Measurements from ENCODE around the gene MYO6.

MYO6 gene

GRCh38 chr6:75751443-75751842, 2.4 kb downstream of the MYO6 start:
- Mint-ChIP-seq H3K36me3 (ENCODE audit: low read depth) (no peaks in the 10 kb centered on the region), H3K9me3 (no peaks in the 10 kb centered on the region), H3K27me3 (peaks cover 82% of the 10 kb centered on the region), H3K4me3 (no peak overlapping the region), H3K27ac (no peak overlapping the region), H3K4me1 (ENCODE audit: low read depth) (peaks cover 24% of the 10 kb centered on the region)
- intact Hi-C loops (cut with micrococcal nuclease): no loop called here

- Mint-ChIP-seq H3K27me3 (peaks cover 78% of the 10 kb centered on the region), H3K36me3 (ENCODE audit: low read depth) (no peaks in the 10 kb centered on the region), H3K4me3 (no peak overlapping the region), H3K27ac (no peak overlapping the region), H3K4me1 (ENCODE audit: low read depth) (peaks cover 22% of the 10 kb centered on the region), H3K9me3 (no peaks in the 10 kb centered on the region)
- intact Hi-C loops (cut with micrococcal nuclease): no loop called here
Measured at GRCh38 chr6:75752365-75752764, 3.3 kb downstream of the MYO6 start.

GRCh38 chr6:75755704-75756103, 6.7 kb downstream of the MYO6 start:
- Mint-ChIP-seq H3K27ac (no peak overlapping the region), H3K27me3 (peaks cover 73% of the 10 kb centered on the region), H3K9me3 (no peaks in the 10 kb centered on the region), H3K36me3 (ENCODE audit: low read depth) (no peaks in the 10 kb centered on the region), H3K4me3 (no peak overlapping the region), H3K4me1 (ENCODE audit: low read depth) (no peaks in the 10 kb centered on the region)
- intact Hi-C loops (cut with micrococcal nuclease): no loop called here

DNA sequence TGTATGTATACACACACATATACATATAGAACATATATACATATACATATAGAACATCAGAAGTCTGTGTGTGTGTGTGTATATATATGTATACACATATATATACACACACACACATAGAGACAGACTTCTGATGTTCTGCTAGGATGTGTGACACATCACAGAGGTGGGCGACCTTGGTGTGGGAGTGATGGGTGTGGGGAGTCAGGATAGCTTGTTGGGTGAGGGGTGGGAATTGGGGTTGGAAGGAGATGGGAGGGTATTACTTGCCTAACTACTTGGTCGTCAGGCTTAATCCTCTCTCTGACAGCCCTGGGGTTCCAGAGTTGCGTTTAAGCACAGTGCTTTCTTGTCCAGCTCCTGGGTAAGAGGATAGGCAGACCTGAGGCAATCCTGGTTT, 8.3 kb downstream of the MYO6 start:
- no peak overlapping the region for H3K27ac Mint-ChIP-seq
- H3K27me3 Mint-ChIP-seq: peaks cover 71% of the 10 kb centered on the region
- no peaks in the 10 kb centered on the region for H3K9me3 Mint-ChIP-seq
- intact Hi-C loops (cut with micrococcal nuclease): no loop called here
- H3K4me3 Mint-ChIP-seq: no peak overlapping the region
- no peaks in the 10 kb centered on the region for H3K4me1 Mint-ChIP-seq (ENCODE audit: low read depth)
- no peaks in the 10 kb centered on the region for H3K36me3 Mint-ChIP-seq (ENCODE audit: low read depth)

DNA sequence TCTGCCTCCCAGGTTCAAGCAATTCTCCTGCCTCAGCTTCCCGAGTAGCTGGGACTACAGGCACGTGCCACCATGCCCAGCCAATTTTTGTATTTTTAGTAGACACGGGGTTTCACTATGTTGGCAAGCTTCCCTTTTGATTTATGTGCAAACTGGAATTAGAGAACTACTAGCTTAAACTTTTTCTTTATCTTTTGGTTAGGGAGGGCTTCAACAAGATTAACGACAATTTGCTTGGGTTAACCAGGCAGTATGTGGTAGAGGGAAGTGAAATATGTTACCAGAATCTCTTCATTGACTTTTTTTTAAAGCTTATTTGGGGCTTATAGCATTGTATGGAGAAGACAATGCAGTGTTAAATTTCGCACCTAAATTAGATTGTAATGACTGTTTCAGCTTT, 9.0 kb downstream of the MYO6 start:
- H3K4me3 Mint-ChIP-seq: no peak overlapping the region
- no peaks in the 10 kb centered on the region for H3K9me3 Mint-ChIP-seq
- intact Hi-C loops (cut with micrococcal nuclease): no loop called here
- H3K27ac Mint-ChIP-seq: no peak overlapping the region
- peaks cover 69% of the 10 kb centered on the region for H3K27me3 Mint-ChIP-seq
- H3K4me1 Mint-ChIP-seq (ENCODE audit: low read depth): no peaks in the 10 kb centered on the region
- no peaks in the 10 kb centered on the region for H3K36me3 Mint-ChIP-seq (ENCODE audit: low read depth)

GRCh38 chr6:75759207-75759606, 10.2 kb downstream of the MYO6 start:
- H3K9me3 Mint-ChIP-seq: no peaks in the 10 kb centered on the region
- H3K36me3 Mint-ChIP-seq (ENCODE audit: low read depth): no peaks in the 10 kb centered on the region
- intact Hi-C loops (cut with micrococcal nuclease): no loop called here
- no peak overlapping the region for H3K4me3 Mint-ChIP-seq
- no peak overlapping the region for H3K27ac Mint-ChIP-seq
- H3K4me1 Mint-ChIP-seq (ENCODE audit: low read depth): no peaks in the 10 kb centered on the region
- H3K27me3 Mint-ChIP-seq: peaks cover 64% of the 10 kb centered on the region

GRCh38 chr6:75760320-75760719, 11.3 kb downstream of the MYO6 start:
- intact Hi-C loops (cut with micrococcal nuclease): no loop called here
- Mint-ChIP-seq H3K36me3 (ENCODE audit: low read depth) (no peaks in the 10 kb centered on the region), H3K27me3 (peaks cover 59% of the 10 kb centered on the region), H3K27ac (no peak overlapping the region), H3K4me1 (ENCODE audit: low read depth) (no peaks in the 10 kb centered on the region), H3K9me3 (no peaks in the 10 kb centered on the region), H3K4me3 (no peak overlapping the region)

DNA sequence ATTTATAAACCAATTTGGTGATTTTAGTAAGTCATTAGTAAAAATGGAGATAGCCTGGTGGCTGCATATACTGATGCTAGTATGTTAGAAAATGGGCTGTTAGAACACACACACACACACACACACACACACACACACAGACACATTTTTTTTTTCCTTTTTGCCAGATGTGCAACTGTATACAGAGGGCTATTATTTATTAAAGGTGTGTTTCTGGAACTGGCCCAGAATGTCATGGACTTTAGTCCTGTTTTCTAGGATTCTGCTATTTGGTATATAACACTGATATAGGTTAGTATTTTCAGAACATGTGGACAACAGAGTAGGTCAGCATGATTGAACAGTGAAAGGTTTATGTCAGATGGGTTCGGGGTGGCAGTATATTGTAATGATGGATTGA, 12.4 kb downstream of the MYO6 start:
- no peak overlapping the region for H3K4me3 Mint-ChIP-seq
- H3K36me3 Mint-ChIP-seq (ENCODE audit: low read depth): no peaks in the 10 kb centered on the region
- no peaks in the 10 kb centered on the region for H3K9me3 Mint-ChIP-seq
- H3K27me3 Mint-ChIP-seq: peaks cover 54% of the 10 kb centered on the region
- H3K4me1 Mint-ChIP-seq (ENCODE audit: low read depth): no peaks in the 10 kb centered on the region
- no peak overlapping the region for H3K27ac Mint-ChIP-seq
- intact Hi-C loops (cut with micrococcal nuclease): no loop called here

DNA sequence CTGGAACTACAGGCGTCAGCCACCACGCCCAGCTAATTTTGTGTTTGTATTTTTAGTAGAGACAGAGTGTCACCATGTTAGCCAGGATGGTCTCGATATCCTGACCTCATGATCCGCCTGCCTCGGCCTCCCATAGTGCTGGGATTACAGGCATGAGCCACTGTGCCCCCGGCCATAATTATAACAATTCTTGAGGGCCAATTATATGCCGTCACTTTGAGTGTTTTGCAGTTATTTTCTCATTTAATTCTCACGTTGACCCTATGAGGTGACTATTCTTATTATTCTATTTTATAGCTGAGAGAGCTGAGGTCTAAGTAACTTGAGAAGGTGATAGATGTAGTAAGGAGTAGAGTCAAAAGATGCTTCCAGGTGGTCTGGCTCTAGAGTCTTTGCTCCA, 13.0 kb downstream of the MYO6 start:
- Mint-ChIP-seq H3K36me3 (ENCODE audit: low read depth) (no peaks in the 10 kb centered on the region), H3K27me3 (peaks cover 55% of the 10 kb centered on the region), H3K4me3 (no peak overlapping the region), H3K4me1 (ENCODE audit: low read depth) (no peaks in the 10 kb centered on the region), H3K27ac (no peak overlapping the region), H3K9me3 (no peaks in the 10 kb centered on the region)
- intact Hi-C loops (cut with micrococcal nuclease): no loop called here

DNA sequence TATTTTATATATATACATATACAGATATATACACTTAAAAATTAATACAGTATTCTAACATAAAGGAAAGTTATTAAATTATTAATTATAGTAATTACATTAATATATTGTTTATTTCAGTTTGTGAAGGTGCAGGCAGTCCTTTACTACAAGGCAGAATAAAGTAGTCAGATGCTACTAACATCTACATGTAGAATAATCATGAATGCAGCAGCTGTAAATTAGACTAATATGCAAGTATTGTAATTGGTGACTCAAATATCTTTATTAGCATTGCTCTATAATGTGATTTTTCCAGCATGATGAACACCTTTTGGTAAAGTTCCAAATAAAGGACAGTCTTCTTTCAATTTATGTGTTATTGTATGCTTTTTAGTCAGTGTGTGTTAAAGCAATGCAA, 17.3 kb downstream of the MYO6 start:
- Mint-ChIP-seq H3K4me1 (ENCODE audit: low read depth) (no peaks in the 10 kb centered on the region), H3K27me3 (peaks cover 26% of the 10 kb centered on the region), H3K4me3 (no peak overlapping the region)

GRCh38 chr6:75770844-75771243, 21.8 kb downstream of the MYO6 start:
- H3K27me3 Mint-ChIP-seq: peaks cover 12% of the 10 kb centered on the region
- no peak overlapping the region for H3K4me3 Mint-ChIP-seq
- no peaks in the 10 kb centered on the region for H3K4me1 Mint-ChIP-seq (ENCODE audit: low read depth)
- no peak overlapping the region for H3K27ac Mint-ChIP-seq
- intact Hi-C loops (cut with micrococcal nuclease): no loop called here
- H3K36me3 Mint-ChIP-seq (ENCODE audit: low read depth): no peaks in the 10 kb centered on the region
- H3K9me3 Mint-ChIP-seq: no peaks in the 10 kb centered on the region

More for the DNA sequence above, 17.3 kb downstream of the MYO6 start:
- H3K9me3 Mint-ChIP-seq: no peaks in the 10 kb centered on the region
- intact Hi-C loops (cut with micrococcal nuclease): no loop called here
- H3K36me3 Mint-ChIP-seq (ENCODE audit: low read depth): no peaks in the 10 kb centered on the region
- no peak overlapping the region for H3K27ac Mint-ChIP-seq

DNA sequence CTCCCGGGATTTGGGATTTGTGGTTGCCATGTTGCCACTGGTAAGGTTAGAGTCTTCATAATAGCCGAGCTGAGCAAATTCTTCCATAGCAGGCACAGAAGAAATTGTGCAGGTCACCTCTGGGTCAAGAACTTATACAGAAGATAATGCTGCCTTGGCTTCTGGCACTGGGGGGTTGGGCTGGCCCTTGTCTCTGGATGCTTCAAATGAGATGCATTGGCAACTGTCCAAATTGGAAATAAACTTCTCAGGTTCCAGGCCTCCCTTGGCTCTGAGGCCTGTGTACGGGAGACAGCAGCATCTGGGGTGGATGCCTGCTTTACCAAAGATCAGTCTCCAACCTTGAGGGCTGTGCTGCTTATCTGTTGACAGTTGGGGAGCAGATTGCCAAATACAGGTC, 26.2 kb downstream of the MYO6 start:
- no peak overlapping the region for H3K27ac Mint-ChIP-seq
- H3K4me3 Mint-ChIP-seq: no peak overlapping the region
- H3K36me3 Mint-ChIP-seq (ENCODE audit: low read depth): no peaks in the 10 kb centered on the region
- intact Hi-C loops (cut with micrococcal nuclease): no loop called here
- H3K4me1 Mint-ChIP-seq (ENCODE audit: low read depth): no peaks in the 10 kb centered on the region
- no peaks in the 10 kb centered on the region for H3K9me3 Mint-ChIP-seq
- H3K27me3 Mint-ChIP-seq: peaks cover 3% of the 10 kb centered on the region

DNA sequence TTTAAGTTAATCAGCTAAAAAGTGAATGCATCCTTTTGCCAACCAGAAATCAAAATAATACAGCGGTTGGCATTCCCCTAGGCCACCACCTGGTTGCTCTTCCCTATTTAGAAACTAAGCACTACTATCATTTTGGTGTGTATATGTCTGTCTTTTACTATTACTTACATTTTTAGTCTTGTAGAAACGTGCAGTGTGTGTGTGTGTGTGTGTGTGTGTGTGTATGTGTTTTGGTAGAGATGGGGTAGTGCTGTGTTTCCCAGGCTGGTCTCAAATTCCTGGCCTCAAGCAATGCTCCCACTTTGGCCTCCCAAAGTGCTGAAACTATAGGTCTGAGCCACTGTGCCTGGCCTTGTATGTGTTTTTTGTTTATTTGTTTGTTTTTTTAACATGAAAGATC, 27.4 kb downstream of the MYO6 start:
- H3K4me3 Mint-ChIP-seq: no peak overlapping the region
- peaks cover 3% of the 10 kb centered on the region for H3K27me3 Mint-ChIP-seq
- H3K9me3 Mint-ChIP-seq: no peaks in the 10 kb centered on the region
- intact Hi-C loops (cut with micrococcal nuclease): no loop called here
- no peaks in the 10 kb centered on the region for H3K36me3 Mint-ChIP-seq (ENCODE audit: low read depth)
- no peak overlapping the region for H3K27ac Mint-ChIP-seq
- no peaks in the 10 kb centered on the region for H3K4me1 Mint-ChIP-seq (ENCODE audit: low read depth)

- Mint-ChIP-seq H3K4me1 (ENCODE audit: low read depth) (no peaks in the 10 kb centered on the region), H3K27me3 (no peaks in the 10 kb centered on the region), H3K36me3 (ENCODE audit: low read depth) (no peaks in the 10 kb centered on the region), H3K9me3 (no peaks in the 10 kb centered on the region), H3K4me3 (no peak overlapping the region), H3K27ac (no peak overlapping the region)
- intact Hi-C loops (cut with micrococcal nuclease): no loop called here
Measured at GRCh38 chr6:75778757-75779156, 29.7 kb downstream of the MYO6 start.

- Mint-ChIP-seq H3K4me1 (ENCODE audit: low read depth) (no peaks in the 10 kb centered on the region), H3K9me3 (no peaks in the 10 kb centered on the region), H3K36me3 (ENCODE audit: low read depth) (no peaks in the 10 kb centered on the region), H3K4me3 (no peak overlapping the region), H3K27me3 (peaks cover 1% of the 10 kb centered on the region), H3K27ac (no peak overlapping the region)
- intact Hi-C loops (cut with micrococcal nuclease): no loop called here
Measured at GRCh38 chr6:75786152-75786551, 37.1 kb downstream of the MYO6 start.

DNA sequence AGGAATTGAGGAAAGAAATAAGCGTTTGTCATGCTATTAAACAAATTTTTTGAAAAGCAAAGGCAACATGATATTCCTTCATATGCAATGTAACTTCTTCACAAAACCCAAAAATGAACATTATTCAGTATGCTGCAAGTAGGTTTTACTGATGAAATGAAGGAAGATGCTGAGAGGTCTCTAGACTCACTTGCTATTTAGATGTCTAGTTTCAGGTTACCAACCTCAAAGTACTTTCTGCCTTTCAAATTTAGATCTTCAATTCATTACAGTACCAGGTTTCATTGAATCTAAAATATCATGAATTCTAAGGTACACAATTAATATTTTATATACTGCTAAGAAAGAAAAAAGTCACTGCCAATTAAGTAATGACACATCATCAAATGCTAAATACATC, 39.9 kb downstream of the MYO6 start:
- intact Hi-C loops (cut with micrococcal nuclease): no loop called here
- peaks cover 3% of the 10 kb centered on the region for H3K27me3 Mint-ChIP-seq
- H3K36me3 Mint-ChIP-seq (ENCODE audit: low read depth): no peaks in the 10 kb centered on the region
- H3K4me1 Mint-ChIP-seq (ENCODE audit: low read depth): no peaks in the 10 kb centered on the region
- no peak overlapping the region for H3K27ac Mint-ChIP-seq
- no peak overlapping the region for H3K4me3 Mint-ChIP-seq
- no peaks in the 10 kb centered on the region for H3K9me3 Mint-ChIP-seq
